Measurements from ENCODE around the gene DOK6.

DNA sequence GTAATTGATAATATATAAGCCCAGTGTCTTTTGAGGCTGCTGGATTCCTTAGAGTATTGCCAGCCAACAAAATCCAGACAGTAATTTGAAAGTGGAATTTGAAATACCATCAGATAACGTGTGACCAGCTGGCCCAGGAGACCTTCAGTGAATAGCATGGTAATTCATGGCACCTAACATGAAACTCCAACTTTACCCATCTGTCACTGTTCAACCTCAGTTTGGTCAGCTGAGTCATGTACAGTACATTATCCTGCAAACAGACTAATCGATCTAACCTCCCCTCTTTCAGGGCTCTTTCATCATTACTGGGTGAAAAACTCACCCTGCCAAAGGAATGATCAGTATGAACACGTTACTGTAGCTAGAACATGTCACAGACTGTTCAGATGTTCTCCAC is 230.6 kb downstream of the DOK6 start:
- TF ChIP-seq, protein P1, sequence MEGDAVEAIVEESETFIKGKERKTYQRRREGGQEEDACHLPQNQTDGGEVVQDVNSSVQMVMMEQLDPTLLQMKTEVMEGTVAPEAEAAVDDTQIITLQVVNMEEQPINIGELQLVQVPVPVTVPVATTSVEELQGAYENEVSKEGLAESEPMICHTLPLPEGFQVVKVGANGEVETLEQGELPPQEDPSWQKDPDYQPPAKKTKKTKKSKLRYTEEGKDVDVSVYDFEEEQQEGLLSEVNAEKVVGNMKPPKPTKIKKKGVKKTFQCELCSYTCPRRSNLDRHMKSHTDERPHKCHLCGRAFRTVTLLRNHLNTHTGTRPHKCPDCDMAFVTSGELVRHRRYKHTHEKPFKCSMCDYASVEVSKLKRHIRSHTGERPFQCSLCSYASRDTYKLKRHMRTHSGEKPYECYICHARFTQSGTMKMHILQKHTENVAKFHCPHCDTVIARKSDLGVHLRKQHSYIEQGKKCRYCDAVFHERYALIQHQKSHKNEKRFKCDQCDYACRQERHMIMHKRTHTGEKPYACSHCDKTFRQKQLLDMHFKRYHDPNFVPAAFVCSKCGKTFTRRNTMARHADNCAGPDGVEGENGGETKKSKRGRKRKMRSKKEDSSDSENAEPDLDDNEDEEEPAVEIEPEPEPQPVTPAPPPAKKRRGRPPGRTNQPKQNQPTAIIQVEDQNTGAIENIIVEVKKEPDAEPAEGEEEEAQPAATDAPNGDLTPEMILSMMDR (conservative IDR thresholded peaks at IDR 0.05; ENCODE audit: low read length), result no peak
- TF ChIP-seq EZH2phosphoT487 (IDR thresholded peaks at IDR 0.05; ENCODE audit: borderline replicate concordance, low read depth, low read length), result no peak
